Measurements from ENCODE around the gene NRXN2.

Gene NRXN2

GRCh38 chr11:64728757-64729365, 5.9 kb upstream of the NRXN2 start:
- H3K27ac ChIP-seq (ENCODE audit: insufficient read depth, low read depth, low read length, poor library complexity, severe bottlenecking), result no peak overlapping the region
- H3K4me1 ChIP-seq (ENCODE audit: control insufficient read depth, insufficient read depth, low read length), result peaks cover 18% of the 10 kb centered on the region
- 91 to 94% methylated on average over 10 to 11 of the region's 11 CpGs for WGBS, 2 experiments
- no peaks in the 10 kb centered on the region for H3K27me3 ChIP-seq (ENCODE audit: control insufficient read depth, insufficient read depth, low read length, poor library complexity, severe bottlenecking)
- no peaks in the 10 kb centered on the region for H3K36me3 ChIP-seq (ENCODE audit: control insufficient read depth, insufficient read depth, low read length)
- no peak overlapping the region for H3K4me3 ChIP-seq (ENCODE audit: insufficient read depth, low read depth, low read length)
- no peaks in the 10 kb centered on the region for H3K9me3 ChIP-seq (ENCODE audit: control insufficient read depth, low read length)

- no peak overlapping the region for H3K27ac ChIP-seq (ENCODE audit: insufficient read depth, low read depth, low read length, poor library complexity, severe bottlenecking)
- H3K4me1 ChIP-seq (ENCODE audit: control insufficient read depth, insufficient read depth, low read length), result peaks cover 18% of the 10 kb centered on the region
- no peaks in the 10 kb centered on the region for H3K9me3 ChIP-seq (ENCODE audit: control insufficient read depth, low read length)
- H3K27me3 ChIP-seq (ENCODE audit: control insufficient read depth, insufficient read depth, low read length, poor library complexity, severe bottlenecking), result peaks cover 7% of the 10 kb centered on the region
- H3K36me3 ChIP-seq (ENCODE audit: control insufficient read depth, insufficient read depth, low read length), result no peaks in the 10 kb centered on the region
- 75 to 85% methylated on average over 7 of the region's 7 CpGs for WGBS, 2 experiments
- no peak overlapping the region for H3K4me3 ChIP-seq (ENCODE audit: insufficient read depth, low read depth, low read length)
These were observed 4.0 kb upstream of the NRXN2 start for GRCh38 chr11:64726867-64727530.

GRCh38 chr11:64726211-64726641, 3.2 kb upstream of the NRXN2 start:
- Histone ChIP-seq H3K27ac (ENCODE audit: insufficient read depth, low read depth, low read length, poor library complexity, severe bottlenecking) (no peak overlapping the region), H3K27me3 (ENCODE audit: control insufficient read depth, insufficient read depth, low read length, poor library complexity, severe bottlenecking) (peaks cover 15% of the 10 kb centered on the region), H3K36me3 (ENCODE audit: control insufficient read depth, insufficient read depth, low read length) (no peaks in the 10 kb centered on the region), H3K4me1 (ENCODE audit: control insufficient read depth, insufficient read depth, low read length) (peaks cover 18% of the 10 kb centered on the region), H3K4me3 (ENCODE audit: insufficient read depth, low read depth, low read length) (no peak overlapping the region), H3K9me3 (ENCODE audit: control insufficient read depth, low read length) (no peaks in the 10 kb centered on the region)
- WGBS, 2 experiments, result 25 to 26% methylated on average over 9 of the region's 9 CpGs

- no peaks in the 10 kb centered on the region for H3K9me3 ChIP-seq (ENCODE audit: control insufficient read depth, low read length)
- WGBS, 2 experiments, result 75 to 83% methylated on average over 7 of the region's 7 CpGs
- H3K27me3 ChIP-seq (ENCODE audit: control insufficient read depth, insufficient read depth, low read length, poor library complexity, severe bottlenecking), result peaks cover 27% of the 10 kb centered on the region
- no peaks in the 10 kb centered on the region for H3K36me3 ChIP-seq (ENCODE audit: control insufficient read depth, insufficient read depth, low read length)
- H3K4me3 ChIP-seq (ENCODE audit: insufficient read depth, low read depth, low read length), result no peak overlapping the region
- H3K4me1 ChIP-seq (ENCODE audit: control insufficient read depth, insufficient read depth, low read length), result peaks cover 18% of the 10 kb centered on the region
- H3K27ac ChIP-seq (ENCODE audit: insufficient read depth, low read depth, low read length, poor library complexity, severe bottlenecking), result no peak overlapping the region
These were observed 2.0 kb upstream of the NRXN2 start for GRCh38 chr11:64724863-64725532.

GRCh38 chr11:64723907-64724862, 1.2 kb upstream of the NRXN2 start:
- H3K27ac ChIP-seq (ENCODE audit: insufficient read depth, low read depth, low read length, poor library complexity, severe bottlenecking), result no peak overlapping the region
- 74 to 79% methylated on average over 9 of the region's 9 CpGs for WGBS, 2 experiments

GRCh38 chr11:64722141-64723065, 594 bp downstream of the NRXN2 start:
- H3K36me3 ChIP-seq (ENCODE audit: control insufficient read depth, insufficient read depth, low read length), result no peaks in the 10 kb centered on the region
- no peak overlapping the region for H3K4me3 ChIP-seq (ENCODE audit: insufficient read depth, low read depth, low read length)
- WGBS, 2 experiments, result 19 to 21% methylated on average over 23 to 28 of the region's 36 CpGs
- no peaks in the 10 kb centered on the region for H3K9me3 ChIP-seq (ENCODE audit: control insufficient read depth, low read length)
- no peak overlapping the region for H3K27ac ChIP-seq (ENCODE audit: insufficient read depth, low read depth, low read length, poor library complexity, severe bottlenecking)
- peaks cover 30% of the 10 kb centered on the region for H3K27me3 ChIP-seq (ENCODE audit: control insufficient read depth, insufficient read depth, low read length, poor library complexity, severe bottlenecking)
- peaks cover 18% of the 10 kb centered on the region for H3K4me1 ChIP-seq (ENCODE audit: control insufficient read depth, insufficient read depth, low read length)

More at GRCh38 chr11:64723907-64724862, 1.2 kb upstream of the NRXN2 start:
- peaks cover 18% of the 10 kb centered on the region for H3K4me1 ChIP-seq (ENCODE audit: control insufficient read depth, insufficient read depth, low read length)
- no peaks in the 10 kb centered on the region for H3K9me3 ChIP-seq (ENCODE audit: control insufficient read depth, low read length)
- peaks cover 30% of the 10 kb centered on the region for H3K27me3 ChIP-seq (ENCODE audit: control insufficient read depth, insufficient read depth, low read length, poor library complexity, severe bottlenecking)
- H3K4me3 ChIP-seq (ENCODE audit: insufficient read depth, low read depth, low read length), result no peak overlapping the region
- no peaks in the 10 kb centered on the region for H3K36me3 ChIP-seq (ENCODE audit: control insufficient read depth, insufficient read depth, low read length)

- Histone ChIP-seq H3K36me3 (ENCODE audit: control insufficient read depth, insufficient read depth, low read length) (no peaks in the 10 kb centered on the region), H3K4me3 (ENCODE audit: insufficient read depth, low read depth, low read length) (no peak overlapping the region), H3K27me3 (ENCODE audit: control insufficient read depth, insufficient read depth, low read length, poor library complexity, severe bottlenecking) (peaks cover 36% of the 10 kb centered on the region), H3K4me1 (ENCODE audit: control insufficient read depth, insufficient read depth, low read length) (peaks cover 14% of the 10 kb centered on the region), H3K9me3 (ENCODE audit: control insufficient read depth, low read length) (no peaks in the 10 kb centered on the region), H3K27ac (ENCODE audit: insufficient read depth, low read depth, low read length, poor library complexity, severe bottlenecking) (no peak overlapping the region)
- WGBS, 2 experiments, result 77 to 80% methylated on average over 3 of the region's 3 CpGs
These were observed 1.7 kb downstream of the NRXN2 start for GRCh38 chr11:64721359-64721699.

- 89 to 93% methylated on average over 12 of the region's 12 CpGs for WGBS, 2 experiments
- Histone ChIP-seq H3K27ac (ENCODE audit: insufficient read depth, low read depth, low read length, poor library complexity, severe bottlenecking) (no peak overlapping the region), H3K36me3 (ENCODE audit: control insufficient read depth, insufficient read depth, low read length) (no peaks in the 10 kb centered on the region), H3K27me3 (ENCODE audit: control insufficient read depth, insufficient read depth, low read length, poor library complexity, severe bottlenecking) (peaks cover 42% of the 10 kb centered on the region), H3K4me1 (ENCODE audit: control insufficient read depth, insufficient read depth, low read length) (peaks cover 8% of the 10 kb centered on the region), H3K4me3 (ENCODE audit: insufficient read depth, low read depth, low read length) (no peak overlapping the region), H3K9me3 (ENCODE audit: control insufficient read depth, low read length) (no peaks in the 10 kb centered on the region)
These were observed 2.2 kb downstream of the NRXN2 start for GRCh38 chr11:64720640-64721358.

- no peak overlapping the region for H3K27ac ChIP-seq (ENCODE audit: insufficient read depth, low read depth, low read length, poor library complexity, severe bottlenecking)
- peaks cover 2% of the 10 kb centered on the region for H3K4me1 ChIP-seq (ENCODE audit: control insufficient read depth, insufficient read depth, low read length)
- WGBS, 2 experiments, result 77 to 80% methylated on average over 9 of the region's 9 CpGs
- no peaks in the 10 kb centered on the region for H3K36me3 ChIP-seq (ENCODE audit: control insufficient read depth, insufficient read depth, low read length)
- no peak overlapping the region for H3K4me3 ChIP-seq (ENCODE audit: insufficient read depth, low read depth, low read length)
- no peaks in the 10 kb centered on the region for H3K9me3 ChIP-seq (ENCODE audit: control insufficient read depth, low read length)
- H3K27me3 ChIP-seq (ENCODE audit: control insufficient read depth, insufficient read depth, low read length, poor library complexity, severe bottlenecking), result peaks cover 48% of the 10 kb centered on the region
These were observed 2.8 kb downstream of the NRXN2 start for GRCh38 chr11:64720167-64720566.
